K562 (cell line): Measurements from ENCODE around the gene KIF12. TPM values are rescaled to one million over a fixed set of nuclear protein-coding genes. Genes with fewer than 3 reads are reported as not detected.

Experiments
- ATAC-seq: fragments of 200-7000 bp; cut with Tn5 transposase; 3 replicates; pipeline ENCODE4 v1.9.1; 2020; ENCODE audit warnings: moderate library complexity
- BruUV-seq: library from RNA; stranded (reverse); fragments of 400-500 nt; replicated peaks from 2 replicates; lab custom pipeline; 2021; lab: Mats Ljungman, UMichigan
- CTCF ChIA-PET: fragments of 300-600 bp; formaldehyde crosslinking; extraction: SDS; loops from one replicate; lab custom pipeline; 2021; ENCODE audit warnings: low intra/inter-chr PET ratio; lab: Yijun Ruan, JAX
- POLR2A ChIA-PET: fragments of 300-600, 350-650 bp; sonication (Branson Sonifier 250); formaldehyde crosslinking; extraction: SDS; loops from one replicate; lab custom pipeline; 2021; ENCODE audit warnings: antibody characterized with exemption, inconsistent platforms; lab: Yijun Ruan, JAX
- DNase-seq, 4 experiments: peaks; one replicate each; pipeline versions ENCODE4 v3.0.0 to v3.0.0-alpha.2; 2011 to 2018; ENCODE audit warnings: low spot score in 3 of 4, mixed read lengths in 3 of 4; ENCODE audit errors: extremely low read depth in 1 of 4
- FAIRE-seq: peaks from 2 replicates; lab custom pipeline; 2011; peaks lifted over from hg19 to GRCh38; lab: Jason Lieb, UNC
- H2AFZ ChIP-seq: 2 replicates; pipeline ENCODE4 v1.6.0; 2011; ENCODE audit warnings: low read depth, low read length, control low read depth, inconsistent platforms
- H3K27ac ChIP-seq: fragments of 200-600 bp; 3 replicates; pipeline ENCODE4 v1.8.0; 2011; ENCODE audit warnings: low read depth, mild to moderate bottlenecking, control low read depth, inconsistent platforms, low read length, moderate library complexity, mixed read lengths; ENCODE audit errors: extremely low read depth
- H3K27me3 ChIP-seq, 2 experiments: fragments of 300-600 bp in 1 of 2; 2 replicates in 1 of 2; 3 replicates in 1 of 2; pipeline versions ENCODE4 v1.6.0 to v1.8.0; 2011; ENCODE audit warnings: inconsistent platforms in 2 of 2, low read length in 2 of 2, mild to moderate bottlenecking in 1 of 2, mixed read lengths in 1 of 2, moderate library complexity in 1 of 2; ENCODE audit not compliant: control insufficient read depth in 2 of 2, insufficient read depth in 2 of 2
- H3K36me3 ChIP-seq: fragments of 300-600 bp; 3 replicates; pipeline ENCODE4 v1.8.0; 2011; ENCODE audit warnings: mild to moderate bottlenecking, low read length, inconsistent platforms; ENCODE audit not compliant: control insufficient read depth, insufficient read depth
- H3K4me1 ChIP-seq, 2 experiments: fragments of 200-600 bp in 1 of 2; replicated peaks in 1 of 2; 2 replicates in 1 of 2; 3 replicates in 1 of 2; pipeline versions ENCODE4 v1.5.1 to v1.8.0; 2011; ENCODE audit warnings: inconsistent platforms in 2 of 2, low read length in 2 of 2, mild to moderate bottlenecking in 1 of 2, mixed read lengths in 1 of 2, moderate library complexity in 1 of 2; ENCODE audit not compliant: control insufficient read depth in 2 of 2, insufficient read depth in 2 of 2
- H3K4me2 ChIP-seq: 2 replicates; pipeline ENCODE4 v1.6.1; 2011; ENCODE audit warnings: low read length, control low read depth, inconsistent platforms, mixed read lengths; ENCODE audit not compliant: insufficient read depth
- H3K4me3 ChIP-seq: fragments of 200-600 bp; sonication (generic), shearing (Covaris generic); 2 replicates; pipeline ENCODE4 v1.5.1; 2016; ENCODE audit warnings: control low read depth, inconsistent platforms
- H3K79me2 ChIP-seq: fragments of 200-600 bp; 3 replicates; pipeline ENCODE4 v1.8.0; 2011; ENCODE audit warnings: low read length, inconsistent platforms; ENCODE audit not compliant: control insufficient read depth, insufficient read depth
- H3K9ac ChIP-seq, 2 experiments: 2 replicates each; pipeline versions ENCODE4 v1.6.0 to v1.6.1; 2011; ENCODE audit warnings: low read depth in 2 of 2, low read length in 2 of 2, control low read depth in 1 of 2, inconsistent platforms in 1 of 2, mild to moderate bottlenecking in 1 of 2, mixed read lengths in 1 of 2; ENCODE audit not compliant: insufficient read depth in 1 of 2
- H3K9me1 ChIP-seq: one replicate; pipeline ENCODE4 v1.6.0; 2011; ENCODE audit warnings: inconsistent platforms, mild to moderate bottlenecking, low read length, moderate library complexity; ENCODE audit not compliant: control insufficient read depth, insufficient read depth
- H3K9me3 ChIP-seq: replicated peaks from 2 replicates; pipeline ENCODE4 v1.5.1; 2011; ENCODE audit warnings: low read depth, low read length, inconsistent platforms; ENCODE audit not compliant: control insufficient read depth, insufficient read depth
- H4K20me1 ChIP-seq: replicated peaks from 2 replicates; pipeline ENCODE4 v1.6.1; 2011; ENCODE audit warnings: low read length, inconsistent platforms, mixed read lengths; ENCODE audit not compliant: control insufficient read depth, insufficient read depth
- CSDE1 ChIP-seq, 2 experiments: fragments of 450-650 bp; IDR thresholded peaks; 2 replicates each; pipeline ENCODE4 v1.6.1; 2016; ENCODE audit warnings: mild to moderate bottlenecking in 1 of 2
- HNRNPLL ChIP-seq: fragments of 200-400 bp; formaldehyde crosslinking; IDR thresholded peaks from 2 replicates; pipeline ENCODE4 v1.6.1; 2017; ENCODE audit warnings: low read length, low read depth, mild to moderate bottlenecking; ENCODE audit not compliant: poor library complexity, severe bottlenecking
- HNRNPUL1 ChIP-seq: fragments of 200-400 bp; formaldehyde crosslinking; IDR thresholded peaks from 2 replicates; pipeline ENCODE4 v1.6.1; 2017; ENCODE audit warnings: low read length
- PTTG1 ChIP-seq: fragments of 450-650 bp; IDR thresholded peaks from 2 replicates; pipeline ENCODE4 v1.6.1; 2016; ENCODE audit warnings: low read depth, mild to moderate bottlenecking, missing genetic modification characterization, missing compliant biosample characterization
- PYGO2 ChIP-seq: fragments of 450-650 bp; IDR thresholded peaks from 2 replicates; pipeline ENCODE4 v1.6.1; 2016; ENCODE audit warnings: mild to moderate bottlenecking, missing genetic modification characterization, moderate library complexity, missing compliant biosample characterization
- TEAD1 ChIP-seq, 2 experiments: fragments of 450-650 bp in 1 of 2; sonication (generic) in 1 of 2; formaldehyde crosslinking; IDR thresholded peaks; 2 replicates each; pipeline versions ENCODE4 v1.4.0 to v1.8.0; 2020 to 2022; ENCODE audit warnings: mild to moderate bottlenecking in 2 of 2, missing genetic modification reagents in 1 of 2
- THRB ChIP-seq: fragments of 450-650 bp; formaldehyde crosslinking; conservative IDR thresholded peaks from 2 replicates; pipeline ENCODE4 v1.4.0; 2022; ENCODE audit warnings: mild to moderate bottlenecking, missing genetic modification characterization
- ZFP36 ChIP-seq: fragments of 150-350 bp; IDR thresholded peaks from 2 replicates; pipeline ENCODE4 v1.6.1; 2018; ENCODE audit warnings: low read length, low read depth; ENCODE audit not compliant: partially characterized antibody
- ZNF239 ChIP-seq: fragments of 250-450 bp; sonication (Bioruptor Pico); IDR thresholded peaks from 2 replicates; pipeline ENCODE4 v1.4.0; 2020; ENCODE audit warnings: mild to moderate bottlenecking
- WGBS: fragments of 100-300 bp; shearing (Covaris generic); methylation state at CpG from one replicate; pipeline ENCODE4 v1.1.6; 2016; ENCODE audit warnings: low coverage, mixed read lengths; ENCODE audit not compliant: insufficient coverage; ENCODE audit errors: missing lambda C conversion rate; 5-methylcytosine and 5-hydroxymethylcytosine counted together
- in situ Hi-C: fragments of 300-500 bp; cut with MboI; formaldehyde crosslinking; loops from 4 replicates; pipeline ENCODE4 v1.15.0; 2018; ENCODE audit warnings: inconsistent platforms, mixed read lengths
- intact Hi-C: fragments of 100-400 bp; cut with micrococcal nuclease; formaldehyde crosslinking; loops from 2 replicates; pipeline ENCODE4 v1.14.2; 2022
- polyA plus RNA-seq, 8 experiments: library from polyadenylated mRNA; depleted of rRNA in 4 of 8; stranded (reverse) in 5 of 8; unstranded in 3 of 8; fragments of >200 nt; fragmentation: Nextera tagmentation in 2 of 8; fragmentation: Illumina TruSeq in 1 of 8; extraction: Ambion mirVana in 2 of 8; extraction: Trizol in 1 of 8; gene quantifications; 2 replicates each; pipeline versions ENCODE4 v1.2.1 to v1.2.3, GENCODE V29; 2011 to 2014; ENCODE audit warnings: inconsistent platforms in 1 of 8, missing spikeins in 1 of 8
- total RNA-seq, 7 experiments: library from RNA; depleted of rRNA in 6 of 7; stranded (reverse); fragments of >200 nt in 6 of 7; fragmentation: Illumina TruSeq in 2 of 7; extraction: Trizol in 2 of 7; gene quantifications; 2 replicates each; pipeline versions ENCODE4 v1.2.1 to v1.2.3, GENCODE V29; 2011 to 2021; ENCODE audit warnings: low replicate concordance in 1 of 7
- TF ChIP-seq, protein P1 (sequence below): fragments of 450-650 bp; formaldehyde crosslinking; IDR thresholded peaks from 2 replicates; pipeline ENCODE4 v1.4.0; 2020; ENCODE audit warnings: mild to moderate bottlenecking

The KIF12 gene
- total and polyA plus RNA-seq, 9 of the 15 experiments (the other 6 are each of a cell fraction or from before 2014, with no cell fraction given) = not detected

GRCh38 chr9:114130624-114131277, 31.7 kb upstream of the KIF12 start:
- Histone ChIP-seq H3K27me3 (peaks cover 3 to 26% of the 10 kb centered on the region in 2 experiments; a peak in 4 of 5 replicates), H3K9ac (no peak overlapping the region), H3K36me3 (no peaks in the 10 kb centered on the region), H3K4me3 (no peak overlapping the region), H3K4me2 (no peak overlapping the region), H2AFZ (no peak overlapping the region), H4K20me1 (no peaks in the 10 kb centered on the region), H3K9me1 (no peaks in the 10 kb centered on the region), H3K9me3 (no peaks in the 10 kb centered on the region), H3K4me1 (no peaks in the 10 kb centered on the region), H3K27ac (no peak overlapping the region), H3K79me2 (no peaks in the 10 kb centered on the region)
- ChIA-PET CTCF (no interaction called here), POLR2A (no interaction called here)
- FAIRE-seq (no peak), DNase-seq (no peak), ATAC-seq (no peak)
- intact Hi-C loops (no loop called here), in situ Hi-C loops (no loop called here)
- BruUV-seq = no TSS peak
- TF ChIP-seq, protein P1, sequence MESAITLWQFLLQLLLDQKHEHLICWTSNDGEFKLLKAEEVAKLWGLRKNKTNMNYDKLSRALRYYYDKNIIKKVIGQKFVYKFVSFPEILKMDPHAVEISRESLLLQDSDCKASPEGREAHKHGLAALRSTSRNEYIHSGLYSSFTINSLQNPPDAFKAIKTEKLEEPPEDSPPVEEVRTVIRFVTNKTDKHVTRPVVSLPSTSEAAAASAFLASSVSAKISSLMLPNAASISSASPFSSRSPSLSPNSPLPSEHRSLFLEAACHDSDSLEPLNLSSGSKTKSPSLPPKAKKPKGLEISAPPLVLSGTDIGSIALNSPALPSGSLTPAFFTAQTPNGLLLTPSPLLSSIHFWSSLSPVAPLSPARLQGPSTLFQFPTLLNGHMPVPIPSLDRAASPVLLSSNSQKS (CRISPR knock-in tag) = no peak
- no peak for TF ChIP-seq HNRNPLL
- no peak for TF ChIP-seq HNRNPUL1
- TF ChIP-seq PTTG1 (tag) = no peak
- no peak for TF ChIP-seq TEAD1 (CRISPR knock-in tag; IDR thresholded peaks at IDR 0.05)
- no peak for TF ChIP-seq PYGO2 (tag)
- no peak for TF ChIP-seq CSDE1 (IDR thresholded peaks at IDR 0.05)
- TF ChIP-seq THRB = no peak
- no peak for TF ChIP-seq ZFP36
- TF ChIP-seq ZNF239 (CRISPR knock-in tag) = no peak
- 2% methylated on average over 4 of the region's 4 CpGs for WGBS
